DMS 273 (cell line): ENCODE data around the gene SLC25A39.
"Not testable (repeated sequence)": the region's sequence is repeated elsewhere in the genome, so short reads cannot be mapped to it uniquely, and the experiment has no call there.

ENCODE experiments used
- DNase-seq: peaks from one replicate; lab custom pipeline; 2025; ENCODE audit not compliant: unreplicated experiment; lab: John Stamatoyannopoulos, UW

Gene SLC25A39

DNA sequence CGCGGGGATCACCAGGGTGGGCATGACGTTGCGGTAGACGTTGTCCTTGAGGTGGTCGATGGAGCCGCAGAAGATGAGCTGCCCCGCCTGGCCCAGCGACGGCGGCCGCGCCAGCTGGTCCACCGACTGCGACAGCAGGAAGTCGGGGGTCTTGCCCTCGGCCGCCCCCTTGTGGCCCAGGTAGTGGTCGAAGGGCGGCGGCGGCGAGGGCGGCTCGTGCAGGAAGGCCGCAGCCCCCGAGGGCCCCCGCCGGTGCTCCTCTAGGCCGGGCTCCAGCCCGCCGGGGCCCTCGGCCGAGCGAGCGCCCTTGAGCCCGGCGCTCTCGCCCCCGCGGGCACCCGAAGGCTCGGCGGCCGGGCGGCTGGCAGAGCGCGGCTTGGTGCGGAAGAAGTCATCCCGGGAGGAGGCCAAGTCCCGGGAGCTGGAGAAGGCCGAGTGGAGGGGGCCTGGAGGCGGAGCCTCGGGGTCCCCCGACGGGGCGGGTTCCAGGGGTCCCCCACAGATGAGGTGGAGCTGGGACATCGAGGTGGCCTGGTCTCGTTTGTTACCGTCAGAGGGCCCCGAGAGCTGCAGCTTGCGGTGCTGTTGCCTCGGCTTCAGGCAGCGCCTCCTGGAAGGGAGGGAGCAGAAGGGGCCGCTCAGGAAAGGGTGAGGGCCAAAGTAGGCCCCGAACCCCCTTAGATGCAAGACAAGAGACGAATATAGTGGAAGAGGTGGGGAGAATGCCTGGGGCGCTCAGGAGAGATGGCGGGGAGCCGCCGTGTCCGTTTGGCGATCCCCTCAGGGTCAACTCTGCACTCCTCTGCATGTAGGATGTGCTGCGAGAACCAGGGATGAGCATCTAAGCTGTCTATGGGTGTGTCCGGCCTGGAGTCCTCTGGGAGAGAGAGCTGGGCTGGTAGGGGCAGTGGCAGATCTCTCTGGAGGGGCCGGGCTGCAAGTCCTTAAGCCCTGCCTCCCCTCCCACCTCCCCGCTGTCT is 30.2 kb upstream of the SLC25A39 start:
- peak; percentile 60 for DNase-seq

DNA sequence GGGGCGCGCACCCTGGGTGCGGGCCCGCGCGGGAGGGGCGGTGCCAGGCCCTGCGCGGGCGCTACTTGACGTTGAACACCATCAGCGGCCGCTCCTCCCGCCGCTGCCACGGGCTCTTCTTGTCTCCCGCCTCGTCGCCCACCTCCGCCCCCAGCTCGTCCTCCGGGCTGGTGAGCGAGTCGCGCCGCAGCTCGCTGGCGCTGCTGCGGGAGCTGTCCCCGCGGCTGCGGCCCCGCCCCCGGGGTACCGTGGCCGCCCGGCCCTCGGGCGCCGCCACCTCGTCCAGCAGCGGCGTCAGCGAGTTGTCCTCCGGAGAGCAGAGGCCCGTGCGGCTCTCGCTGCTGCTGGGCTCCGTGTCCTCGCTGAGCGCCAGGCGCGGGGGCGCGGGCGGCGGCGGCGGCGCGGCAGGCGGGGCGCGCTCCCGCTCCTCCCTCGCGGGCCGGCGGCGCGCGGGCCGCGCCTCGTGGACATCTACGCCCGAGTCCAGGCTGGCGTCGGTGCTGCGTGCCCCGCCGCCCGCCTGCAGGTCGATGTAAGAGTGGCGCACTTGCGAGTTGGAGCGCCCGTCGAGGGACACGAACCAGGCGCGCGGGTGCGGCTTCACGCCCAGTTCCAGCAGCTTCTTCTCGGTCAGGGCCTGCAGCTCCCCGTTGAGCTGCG is 29.2 kb upstream of the SLC25A39 start:
- DNase-seq, result peak; percentile 68

DNA sequence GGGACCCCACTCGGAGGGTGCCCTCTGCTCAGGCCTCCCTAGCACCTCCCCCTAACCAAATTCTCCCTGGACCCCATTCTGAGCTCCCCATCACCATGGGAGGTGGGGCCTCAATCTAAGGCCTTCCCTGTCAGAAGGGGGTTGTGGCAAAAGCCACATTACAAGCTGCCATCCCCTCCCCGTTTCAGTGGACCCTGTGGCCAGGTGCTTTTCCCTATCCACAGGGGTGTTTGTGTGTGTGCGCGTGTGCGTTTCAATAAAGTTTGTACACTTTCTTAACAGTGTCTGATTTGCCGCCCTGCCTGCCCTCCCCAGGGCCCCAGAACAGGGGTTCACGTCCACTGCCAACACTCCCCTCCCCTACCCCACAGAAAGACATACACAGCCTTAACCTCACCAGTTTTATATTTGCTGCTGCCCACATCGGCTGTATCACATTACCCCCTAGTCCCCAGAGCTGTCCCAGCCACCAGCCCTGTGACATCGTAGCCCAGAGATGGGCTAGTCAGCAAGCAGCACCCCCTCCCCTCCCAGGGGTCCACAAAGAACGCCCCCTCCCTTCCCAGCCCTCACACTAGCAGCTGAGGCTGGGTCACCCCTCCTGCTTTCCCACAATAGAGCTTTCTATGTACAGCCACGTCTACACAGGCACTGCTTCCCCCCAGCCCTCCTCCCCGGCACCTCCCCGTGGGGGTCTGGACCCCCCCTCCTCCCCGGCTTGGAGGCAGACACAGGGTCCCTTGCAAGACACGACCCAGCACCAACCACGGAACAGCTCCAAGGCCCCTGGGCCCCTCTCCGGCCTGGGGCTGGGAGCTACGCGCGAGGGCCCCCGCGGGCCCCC is 28.4 kb upstream of the SLC25A39 start:
- DNase-seq, result no peak

DNA sequence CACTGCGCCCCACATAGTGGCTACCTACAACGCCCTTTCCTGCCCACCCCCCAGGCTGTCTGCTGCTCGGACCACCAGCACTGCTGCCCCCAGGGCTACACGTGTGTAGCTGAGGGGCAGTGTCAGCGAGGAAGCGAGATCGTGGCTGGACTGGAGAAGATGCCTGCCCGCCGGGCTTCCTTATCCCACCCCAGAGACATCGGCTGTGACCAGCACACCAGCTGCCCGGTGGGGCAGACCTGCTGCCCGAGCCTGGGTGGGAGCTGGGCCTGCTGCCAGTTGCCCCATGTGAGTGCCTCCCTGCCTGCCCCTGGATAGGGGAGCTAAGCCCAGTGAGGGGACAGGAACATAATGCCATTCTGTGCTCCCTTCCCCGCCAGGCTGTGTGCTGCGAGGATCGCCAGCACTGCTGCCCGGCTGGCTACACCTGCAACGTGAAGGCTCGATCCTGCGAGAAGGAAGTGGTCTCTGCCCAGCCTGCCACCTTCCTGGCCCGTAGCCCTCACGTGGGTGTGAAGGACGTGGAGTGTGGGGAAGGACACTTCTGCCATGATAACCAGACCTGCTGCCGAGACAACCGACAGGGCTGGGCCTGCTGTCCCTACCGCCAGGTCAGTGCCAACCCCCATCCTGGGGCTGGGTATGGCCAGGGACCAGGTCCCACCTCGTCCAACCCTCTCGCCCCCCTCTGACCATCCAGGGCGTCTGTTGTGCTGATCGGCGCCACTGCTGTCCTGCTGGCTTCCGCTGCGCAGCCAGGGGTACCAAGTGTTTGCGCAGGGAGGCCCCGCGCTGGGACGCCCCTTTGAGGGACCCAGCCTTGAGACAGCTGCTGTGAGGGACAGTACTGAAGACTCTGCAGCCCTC is 27.6 kb upstream of the SLC25A39 start:
- peak; percentile 37 for DNase-seq

DNA sequence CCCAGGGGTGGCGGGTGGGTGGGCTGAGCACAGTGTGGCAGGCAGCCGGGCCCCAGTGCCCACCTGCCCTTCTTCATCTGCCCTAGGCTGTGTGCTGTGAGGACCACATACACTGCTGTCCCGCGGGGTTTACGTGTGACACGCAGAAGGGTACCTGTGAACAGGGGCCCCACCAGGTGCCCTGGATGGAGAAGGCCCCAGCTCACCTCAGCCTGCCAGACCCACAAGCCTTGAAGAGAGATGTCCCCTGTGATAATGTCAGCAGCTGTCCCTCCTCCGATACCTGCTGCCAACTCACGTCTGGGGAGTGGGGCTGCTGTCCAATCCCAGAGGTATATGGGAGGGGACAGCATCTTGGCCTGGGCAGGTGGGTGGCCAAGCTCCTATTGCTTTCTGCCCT is 26.8 kb upstream of the SLC25A39 start:
- DNase-seq, result no peak

DNA sequence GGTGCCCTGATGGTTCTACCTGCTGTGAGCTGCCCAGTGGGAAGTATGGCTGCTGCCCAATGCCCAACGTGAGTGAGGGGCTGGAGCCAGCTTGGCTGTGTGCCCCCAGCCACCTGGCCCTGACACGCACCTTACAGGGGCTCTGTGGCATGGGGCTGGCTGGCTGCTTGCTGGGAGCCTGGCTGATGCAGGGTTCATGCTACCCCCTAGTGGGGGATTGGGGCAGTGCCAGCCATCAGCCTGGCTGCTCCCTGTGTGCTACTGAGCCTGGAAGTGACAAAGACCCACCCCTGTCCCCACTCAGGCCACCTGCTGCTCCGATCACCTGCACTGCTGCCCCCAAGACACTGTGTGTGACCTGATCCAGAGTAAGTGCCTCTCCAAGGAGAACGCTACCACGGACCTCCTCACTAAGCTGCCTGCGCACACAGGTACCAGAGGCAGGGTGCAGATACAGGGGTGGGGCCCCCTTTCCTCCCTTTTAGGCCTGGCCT is 26.2 kb upstream of the SLC25A39 start:
- DNase-seq, result peak; percentile 85

DNA sequence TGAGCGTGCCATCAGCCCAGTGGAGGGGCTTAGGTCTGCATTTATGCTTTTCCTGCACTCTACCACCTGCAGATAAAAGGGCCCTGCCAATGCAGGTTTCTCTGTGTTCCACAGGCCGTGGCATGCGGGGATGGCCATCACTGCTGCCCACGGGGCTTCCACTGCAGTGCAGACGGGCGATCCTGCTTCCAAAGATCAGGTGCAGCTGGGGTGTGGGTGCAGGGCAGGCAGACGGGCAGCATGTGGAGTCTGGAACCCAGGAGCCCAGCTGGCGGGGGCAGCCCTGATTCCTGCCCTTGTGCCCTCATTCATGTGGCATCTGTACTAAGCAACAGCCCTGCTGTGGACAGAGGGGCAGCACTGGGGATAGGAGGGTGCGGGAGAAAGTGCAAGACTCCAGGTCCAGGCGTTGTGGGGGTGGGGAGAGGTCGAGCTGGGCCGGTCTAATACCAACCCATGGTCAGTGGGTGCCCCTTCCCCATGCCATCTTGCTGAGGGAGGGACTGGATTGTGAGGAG is 25.0 kb upstream of the SLC25A39 start:
- DNase-seq, result no peak

DNA sequence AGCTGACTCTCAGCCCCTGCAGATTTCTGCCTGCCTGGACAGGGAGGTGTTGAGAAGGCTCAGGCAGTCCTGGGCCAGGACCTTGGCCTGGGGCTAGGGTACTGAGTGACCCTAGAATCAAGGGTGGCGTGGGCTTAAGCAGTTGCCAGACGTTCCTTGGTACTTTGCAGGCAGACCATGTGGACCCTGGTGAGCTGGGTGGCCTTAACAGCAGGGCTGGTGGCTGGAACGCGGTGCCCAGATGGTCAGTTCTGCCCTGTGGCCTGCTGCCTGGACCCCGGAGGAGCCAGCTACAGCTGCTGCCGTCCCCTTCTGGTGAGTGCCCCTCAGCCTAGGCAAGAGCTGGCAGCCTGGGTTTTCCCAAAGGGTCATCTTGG is 24.4 kb upstream of the SLC25A39 start:
- DNase-seq, result no peak

DNA sequence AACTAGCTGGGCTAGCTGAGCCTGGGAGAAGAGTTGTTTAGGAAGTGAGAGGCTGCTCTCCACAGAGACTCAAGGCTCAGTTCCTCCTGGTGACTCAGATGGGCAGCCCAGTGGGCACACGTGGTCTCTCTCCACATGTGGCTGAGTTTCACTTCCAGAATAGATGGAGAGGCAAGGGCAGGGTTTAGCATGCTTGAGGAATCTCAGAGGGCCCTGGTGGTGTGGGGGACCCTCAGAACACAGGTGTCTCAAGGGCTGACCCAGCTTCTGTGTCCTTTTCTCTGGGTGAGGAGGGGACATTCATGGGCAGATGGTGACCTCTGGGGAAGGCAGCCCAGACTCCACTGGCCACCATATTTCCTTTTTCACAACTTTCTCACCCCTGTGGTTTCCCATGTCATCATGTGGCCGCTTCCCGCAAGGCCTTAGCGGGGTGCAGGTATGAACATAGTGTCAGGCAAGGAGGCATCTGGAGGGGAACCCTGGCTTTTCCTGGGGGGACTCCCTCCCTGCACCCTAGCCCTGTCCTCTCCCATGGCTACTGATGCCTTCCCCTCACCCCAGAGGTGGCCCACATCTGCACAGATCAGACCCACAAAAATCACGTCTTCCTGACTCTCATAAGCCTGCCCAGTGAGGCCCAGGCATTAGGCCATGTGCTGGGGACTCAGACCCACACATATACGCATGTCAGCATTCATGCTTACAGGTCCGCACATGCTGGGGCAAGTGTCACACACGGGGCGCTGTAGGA is 23.8 kb upstream of the SLC25A39 start:
- DNase-seq, result no peak

DNA sequence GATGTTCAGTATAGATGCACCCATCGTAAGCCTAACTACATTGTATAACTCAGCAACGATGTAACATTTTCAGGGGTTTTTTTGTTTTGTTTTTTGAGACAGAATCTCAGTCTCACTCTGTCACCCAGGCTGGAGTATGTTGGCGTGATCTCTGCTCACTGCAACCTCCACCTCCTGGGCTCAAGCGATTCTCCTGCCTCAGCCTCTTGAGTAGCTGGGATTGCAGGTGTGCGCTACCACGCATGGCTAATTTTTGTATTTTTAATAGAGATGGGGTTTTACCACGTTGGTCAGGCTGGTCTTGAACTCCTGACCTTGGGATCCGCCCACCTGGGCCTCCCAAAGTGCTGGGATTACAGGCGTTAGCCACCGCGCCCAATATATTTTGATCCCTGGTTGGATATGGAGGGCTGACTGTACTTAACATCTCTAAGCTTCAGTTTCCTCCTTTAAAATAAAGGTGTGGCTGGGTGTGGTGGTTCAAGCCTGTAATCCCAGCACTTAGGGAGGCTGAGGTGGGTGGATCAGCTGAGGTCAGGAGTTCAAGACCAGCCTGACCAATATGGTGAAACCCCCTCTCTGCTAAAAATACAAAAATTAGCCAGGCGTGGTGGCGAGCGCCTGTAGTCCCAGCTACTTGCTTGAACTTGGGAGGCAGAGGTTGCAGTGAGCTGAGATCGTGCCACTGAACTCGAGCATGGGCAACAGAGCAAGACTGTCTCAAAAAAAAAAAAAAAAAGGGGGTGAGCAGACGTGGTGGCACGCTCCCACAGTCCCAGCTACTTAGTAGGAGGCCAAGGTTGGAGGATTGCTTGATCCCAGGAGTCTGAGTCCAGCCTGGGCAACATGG is 22.8 kb upstream of the SLC25A39 start:
- DNase-seq, result not testable (repeated sequence)

DNA sequence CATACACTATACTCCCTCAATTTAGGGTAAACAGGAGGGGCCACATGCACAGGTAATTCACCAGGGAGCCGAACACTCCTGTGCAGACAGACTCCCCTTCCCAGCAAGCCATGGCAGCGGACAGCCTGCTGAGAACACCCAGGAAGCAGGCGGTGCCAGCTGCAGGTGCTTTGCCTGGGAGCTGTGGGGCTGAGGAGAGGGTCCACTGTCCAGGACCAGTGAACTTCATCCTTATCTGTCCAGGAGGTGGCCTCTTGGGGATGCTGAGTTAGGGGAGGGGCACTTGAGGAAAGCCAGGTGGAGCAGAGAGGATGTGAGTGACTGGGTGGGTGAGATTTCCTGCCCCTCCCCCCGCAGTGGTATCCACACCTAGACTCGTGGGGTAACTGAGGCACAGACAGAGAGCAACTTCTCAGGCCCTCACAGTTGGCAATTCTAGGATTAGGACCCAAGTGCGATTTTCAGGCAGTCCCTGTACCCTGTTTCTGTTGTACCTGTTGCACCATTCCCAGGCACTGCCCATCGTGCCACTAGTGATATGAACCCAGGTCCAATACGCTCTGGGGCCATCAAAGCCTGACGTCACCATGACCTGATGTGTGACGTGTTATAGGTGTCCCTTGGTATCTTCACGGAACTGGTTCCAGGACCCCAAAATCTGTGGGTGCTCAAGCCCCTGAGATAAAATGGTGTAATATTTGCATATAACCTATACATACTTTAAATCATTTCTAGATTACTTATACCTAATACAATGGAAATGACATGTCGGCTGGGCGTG is 21.6 kb upstream of the SLC25A39 start:
- no peak for DNase-seq

DNA sequence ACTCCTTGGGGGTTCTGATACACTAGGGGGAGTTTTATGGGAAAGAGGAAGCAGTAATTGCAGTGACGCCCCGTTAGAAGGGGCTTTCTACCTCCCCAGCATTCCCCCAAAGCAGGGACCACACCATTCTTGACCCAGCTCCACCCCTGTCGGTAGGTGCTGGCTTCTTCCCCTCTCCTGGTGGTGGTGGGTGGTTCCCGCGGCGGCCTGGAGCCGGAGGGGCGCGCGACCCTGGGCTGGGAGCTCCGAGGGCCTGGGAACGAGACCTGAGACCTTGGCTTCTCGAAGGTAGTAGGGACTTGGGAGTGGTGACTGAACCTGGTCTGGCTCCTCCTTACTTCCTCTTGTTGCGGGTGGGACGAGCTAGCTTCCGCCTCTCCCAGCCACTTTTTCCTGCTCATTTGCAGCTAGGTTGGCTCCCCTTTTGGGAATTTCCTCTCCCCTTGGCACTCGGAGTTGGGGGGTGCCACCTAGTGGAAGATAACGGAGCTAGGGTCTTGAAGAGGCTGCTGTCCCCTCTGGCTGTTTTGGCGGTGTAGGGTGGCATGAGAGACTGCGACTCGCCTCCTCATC is 20.9 kb upstream of the SLC25A39 start:
- DNase-seq, result peak; percentile 92

DNA sequence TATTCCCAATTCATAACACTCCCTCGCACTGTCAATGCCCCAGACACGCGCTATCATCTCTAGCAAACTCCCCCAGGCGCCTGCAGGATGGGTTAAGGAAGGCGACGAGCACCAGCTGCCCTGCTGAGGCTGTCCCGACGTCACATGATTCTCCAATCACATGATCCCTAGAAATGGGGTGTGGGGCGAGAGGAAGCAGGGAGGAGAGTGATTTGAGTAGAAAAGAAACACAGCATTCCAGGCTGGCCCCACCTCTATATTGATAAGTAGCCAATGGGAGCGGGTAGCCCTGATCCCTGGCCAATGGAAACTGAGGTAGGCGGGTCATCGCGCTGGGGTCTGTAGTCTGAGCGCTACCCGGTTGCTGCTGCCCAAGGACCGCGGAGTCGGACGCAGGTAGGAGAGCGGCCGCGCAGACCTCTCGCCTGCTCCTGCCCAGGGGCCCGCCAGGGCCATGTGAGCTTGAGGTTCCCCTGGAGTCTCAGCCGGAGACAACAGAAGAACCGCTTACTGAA is 20.4 kb upstream of the SLC25A39 start, which contains the start of gene GRN:
Gene GRN (plus strand): TSS at position 364 of the 515 bp plus-strand sequence. CDS start 3,863 bp downstream, outside the sequence.
- peak; percentile 99 for DNase-seq

DNA sequence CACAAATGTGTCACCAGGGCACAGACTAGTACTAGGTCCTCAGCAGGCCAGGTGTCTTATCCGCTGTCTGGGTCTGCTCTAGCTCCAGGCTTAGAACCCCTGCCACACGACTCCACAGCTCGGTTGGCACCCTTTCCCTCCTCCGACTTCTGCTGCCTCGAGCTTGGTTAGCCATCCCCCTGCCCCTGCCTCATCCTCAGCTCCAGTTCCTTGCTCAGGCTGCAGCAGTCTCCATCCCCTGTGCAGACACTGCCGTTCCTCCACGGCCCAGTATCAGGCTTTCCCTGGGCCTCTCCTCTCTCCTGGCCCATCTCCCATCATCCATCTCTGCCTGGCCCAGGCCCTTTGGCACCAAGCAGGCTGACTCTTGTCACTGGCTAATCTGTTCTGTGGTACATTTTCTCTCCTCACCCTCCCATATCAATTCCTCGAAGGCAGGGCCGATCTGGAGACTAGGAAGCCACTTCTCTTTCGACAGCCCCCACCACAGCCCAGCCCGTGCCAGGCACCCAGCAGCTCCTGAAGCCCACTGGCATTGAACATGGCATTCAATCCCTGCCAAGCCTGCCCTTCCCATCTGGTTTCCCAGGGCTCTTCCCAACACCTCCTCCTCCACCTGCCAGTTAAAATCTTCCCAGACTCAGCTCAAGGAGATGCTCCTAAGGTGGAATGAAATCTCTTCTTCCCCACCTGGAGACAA is 19.0 kb upstream of the SLC25A39 start:
- DNase-seq, result no peak

DNA sequence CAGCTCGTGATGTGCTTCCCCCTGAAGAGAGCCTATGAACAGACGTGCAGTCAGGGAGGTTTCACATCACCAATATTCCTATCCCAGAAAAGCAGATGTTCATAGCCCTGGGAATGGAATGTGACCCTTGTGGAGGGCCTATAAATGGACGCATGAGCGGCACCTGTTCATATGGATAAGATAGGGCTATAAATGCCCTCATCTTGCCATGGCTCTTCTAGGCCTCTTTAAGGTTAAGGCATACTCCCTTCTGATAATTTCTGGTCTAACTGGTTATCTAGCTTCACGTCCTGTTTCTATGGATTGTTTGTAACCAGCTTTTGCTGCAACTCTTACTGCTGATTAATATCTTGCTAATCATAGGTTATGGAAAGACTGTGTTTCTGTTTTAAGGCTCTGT is 15.9 kb upstream of the SLC25A39 start:
- DNase-seq, result not testable (repeated sequence)

DNA sequence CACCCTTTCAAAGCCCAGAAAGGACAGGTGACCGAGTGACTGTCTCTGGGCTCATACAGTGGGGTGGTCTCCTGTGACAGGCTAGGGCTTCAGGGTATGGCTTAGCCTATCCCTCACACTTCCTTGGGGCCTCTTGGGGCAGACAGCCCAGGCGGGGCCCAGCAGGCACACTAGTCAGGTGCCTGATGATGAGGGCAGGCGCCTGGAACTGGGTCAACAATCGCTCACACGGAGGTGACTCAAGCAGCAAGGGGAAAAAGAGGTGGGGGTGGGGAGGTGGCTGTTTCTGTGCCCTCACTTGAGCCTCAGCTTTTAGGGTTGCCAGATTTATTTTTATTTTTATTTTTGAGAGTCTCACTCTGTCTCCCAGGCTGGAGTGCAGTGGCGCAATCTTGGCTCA is 14.1 kb upstream of the SLC25A39 start:
- no peak for DNase-seq
